T-helper 2 cell treated with Interferon-gamma antibody and Interleukin-4, amounts not matched to agents 5 μg/mL and 100 μg/mL, for 36 hours (primary cell): ENCODE results near the gene RAB8B.

ENCODE experiments used
- DNase-seq: peaks from one replicate; pipeline ENCODE4 v3.0.0; 2021; ENCODE audit warnings: low spot score
- H3K27ac Mint-ChIP-seq: one replicate; pipeline ENCODE4 v1.8.0; 2021; ENCODE audit warnings: mild to moderate bottlenecking, mixed read lengths
- H3K27me3 Mint-ChIP-seq: one replicate; pipeline ENCODE4 v1.8.0; 2021; ENCODE audit warnings: low read depth, mixed read lengths
- H3K36me3 Mint-ChIP-seq: one replicate; pipeline ENCODE4 v1.8.0; 2021; ENCODE audit warnings: low read depth, mixed read lengths
- H3K4me1 Mint-ChIP-seq: one replicate; pipeline ENCODE4 v1.8.0; 2021; ENCODE audit warnings: low read depth, mixed read lengths
- H3K4me3 Mint-ChIP-seq: one replicate; pipeline ENCODE4 v1.8.0; 2022; ENCODE audit warnings: mild to moderate bottlenecking, moderate library complexity, mixed read lengths
- H3K9me3 Mint-ChIP-seq: one replicate; pipeline ENCODE4 v1.8.0; 2021; ENCODE audit warnings: mixed read lengths

RAB8B gene

GRCh38 chr15:63190769-63191649, 1.6 kb downstream of the RAB8B start:
- no peak for DNase-seq
- no peaks in the 10 kb centered on the region for H3K9me3 Mint-ChIP-seq
- no peaks in the 10 kb centered on the region for H3K27me3 Mint-ChIP-seq
- H3K4me1 Mint-ChIP-seq: peaks cover 61% of the 10 kb centered on the region
- H3K36me3 Mint-ChIP-seq: peaks cover 29% of the 10 kb centered on the region
- peak overlapping the region; percentile 96 for H3K27ac Mint-ChIP-seq
- peak overlapping the region; percentile 99 for H3K4me3 Mint-ChIP-seq

DNA sequence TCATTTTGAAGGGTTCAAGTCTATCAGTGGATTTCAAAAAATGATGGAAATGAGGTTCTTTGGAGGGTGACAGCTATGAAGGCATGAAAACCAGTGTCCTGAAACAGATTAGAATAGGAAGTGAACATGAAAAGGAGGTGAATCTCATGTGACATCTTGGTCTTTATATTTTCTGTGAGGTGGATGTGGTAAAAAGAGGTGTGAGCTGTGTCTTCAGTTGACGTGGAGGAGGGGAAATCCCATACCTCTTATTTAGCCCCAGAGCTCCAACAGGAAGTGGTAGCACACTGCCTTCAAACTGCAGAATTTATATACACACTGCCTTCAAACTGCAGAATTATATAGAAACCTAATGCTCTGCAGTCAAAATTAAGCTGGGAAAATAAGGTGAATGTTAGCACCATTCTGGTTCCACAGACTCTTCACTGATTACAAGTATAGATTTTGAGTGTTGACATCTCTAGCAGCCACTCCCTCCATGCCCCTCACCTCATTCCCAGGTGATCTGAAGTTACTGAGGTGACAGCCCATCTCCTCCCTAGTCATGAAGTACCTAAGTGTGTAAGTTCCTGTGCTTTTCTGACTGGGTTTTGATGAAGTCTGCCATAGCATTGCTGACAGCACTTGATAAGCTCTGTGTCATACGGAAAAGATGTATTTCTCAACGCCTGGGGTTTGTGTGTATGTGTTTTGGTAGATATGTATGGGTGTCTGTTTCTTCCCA, 2.7 kb downstream of the RAB8B start:
- Mint-ChIP-seq H3K27ac (peak overlapping the region; percentile 96), H3K9me3 (no peaks in the 10 kb centered on the region), H3K4me1 (peaks cover 69% of the 10 kb centered on the region), H3K36me3 (peaks cover 33% of the 10 kb centered on the region), H3K4me3 (peak overlapping the region; percentile 99), H3K27me3 (no peaks in the 10 kb centered on the region)
- peak; percentile 70 for DNase-seq

DNA sequence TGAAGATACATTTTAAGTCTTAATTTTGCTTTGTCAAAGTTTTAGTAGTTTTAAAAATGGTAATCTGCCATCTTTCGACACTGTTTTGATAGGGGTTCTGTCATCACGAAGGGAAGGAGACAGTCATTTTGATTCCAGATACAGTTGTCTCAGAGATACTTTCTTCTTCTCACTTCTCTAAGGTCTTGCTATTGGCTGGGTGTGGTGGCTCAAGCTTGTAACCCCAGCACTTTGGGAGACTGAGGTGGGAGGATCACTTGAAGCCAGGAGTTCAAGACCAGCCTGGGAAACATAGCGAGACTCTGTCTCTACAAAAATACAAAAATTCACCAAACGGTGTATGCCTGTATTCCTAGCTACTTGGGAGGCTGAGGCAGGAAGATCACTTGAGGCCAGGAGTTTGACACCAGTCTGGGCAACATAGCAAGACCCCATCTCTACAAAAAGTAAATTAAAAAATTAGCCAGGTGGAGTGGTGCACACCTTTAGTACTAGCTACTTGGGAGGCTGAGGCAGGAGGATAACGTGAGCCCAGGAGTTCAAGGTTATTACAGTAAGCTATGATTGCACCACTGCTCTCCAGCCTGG, 3.3 kb downstream of the RAB8B start:
- Mint-ChIP-seq H3K27ac (peak overlapping the region; percentile 96), H3K36me3 (peaks cover 36% of the 10 kb centered on the region), H3K27me3 (no peaks in the 10 kb centered on the region), H3K9me3 (no peaks in the 10 kb centered on the region), H3K4me3 (peak overlapping the region; percentile 99), H3K4me1 (peaks cover 72% of the 10 kb centered on the region)
- DNase-seq: peak; percentile 40

- no peaks in the 10 kb centered on the region for H3K9me3 Mint-ChIP-seq
- no peaks in the 10 kb centered on the region for H3K27me3 Mint-ChIP-seq
- H3K4me3 Mint-ChIP-seq: peak overlapping the region; percentile 99
- H3K36me3 Mint-ChIP-seq: peaks cover 49% of the 10 kb centered on the region
- H3K4me1 Mint-ChIP-seq: peaks cover 72% of the 10 kb centered on the region
- DNase-seq: no peak
- peak overlapping the region; percentile 91 for H3K27ac Mint-ChIP-seq
Observed at GRCh38 chr15:63194302-63194701, 4.9 kb downstream of the RAB8B start.

DNA sequence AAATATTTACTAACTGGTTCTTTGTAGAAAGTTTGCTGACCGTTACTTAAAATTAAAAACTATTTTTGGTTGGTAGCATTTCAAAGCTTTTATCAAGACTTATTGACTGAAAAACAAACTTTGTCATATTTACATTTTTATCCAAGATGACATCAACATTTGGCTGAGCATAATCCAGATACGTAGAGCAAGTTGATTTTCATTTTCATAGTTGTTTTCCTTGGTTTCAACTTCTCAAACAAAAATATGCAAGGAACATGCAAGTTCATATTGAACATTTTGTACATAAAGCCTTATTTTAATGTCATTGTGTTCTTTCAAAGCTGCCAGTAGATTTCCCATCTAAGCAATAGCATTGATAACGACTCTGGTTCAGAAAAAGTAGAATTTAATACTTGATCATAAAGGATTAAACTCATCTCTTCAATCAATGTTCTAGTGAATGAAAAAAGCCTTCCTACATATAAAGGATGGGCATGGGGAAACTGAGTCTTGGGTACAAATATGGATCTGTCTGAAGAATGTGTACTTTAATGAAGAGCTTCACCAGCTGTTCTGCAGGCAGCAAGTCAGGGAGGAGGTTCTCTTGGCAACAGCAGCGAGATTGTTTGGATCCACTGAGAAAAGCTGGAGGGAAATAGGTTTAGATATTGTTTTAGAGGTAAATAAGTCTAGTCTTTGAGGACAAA, 5.6 kb downstream of the RAB8B start:
- Mint-ChIP-seq H3K9me3 (no peaks in the 10 kb centered on the region), H3K36me3 (peaks cover 50% of the 10 kb centered on the region), H3K4me1 (peaks cover 78% of the 10 kb centered on the region), H3K27me3 (no peaks in the 10 kb centered on the region), H3K27ac (peak overlapping the region; percentile 72), H3K4me3 (peak overlapping the region; percentile 63)
- no peak for DNase-seq

DNA sequence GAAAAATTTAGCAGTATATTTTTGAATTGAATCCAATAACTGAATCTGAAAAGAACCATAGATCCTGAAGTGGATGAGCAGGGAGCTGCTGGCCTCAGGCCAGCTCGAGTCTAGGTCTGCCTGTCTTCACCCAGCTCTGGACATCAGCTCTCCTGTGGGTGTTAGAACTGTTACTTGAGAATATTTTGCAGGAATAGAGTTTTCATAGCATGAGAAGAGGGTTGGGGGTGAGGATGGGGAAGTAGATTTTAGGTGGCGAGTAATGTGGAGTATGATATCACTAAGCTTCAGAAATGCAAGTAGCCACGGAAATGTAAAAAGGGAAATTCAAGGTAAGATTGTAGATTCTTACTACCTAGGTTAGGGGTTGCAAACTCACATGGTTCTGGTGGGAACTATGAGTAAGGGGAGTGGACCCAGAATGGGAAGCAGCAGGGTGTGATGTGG, 6.2 kb downstream of the RAB8B start:
- DNase-seq: no peak
- Mint-ChIP-seq H3K4me1 (peaks cover 79% of the 10 kb centered on the region), H3K9me3 (no peaks in the 10 kb centered on the region), H3K36me3 (peaks cover 49% of the 10 kb centered on the region), H3K27ac (peak overlapping the region; percentile 72), H3K27me3 (no peaks in the 10 kb centered on the region), H3K4me3 (peak overlapping the region; percentile 63)

GRCh38 chr15:63196842-63197241, 7.4 kb downstream of the RAB8B start:
- H3K4me1 Mint-ChIP-seq: peaks cover 81% of the 10 kb centered on the region
- no peaks in the 10 kb centered on the region for H3K9me3 Mint-ChIP-seq
- DNase-seq: no peak
- H3K4me3 Mint-ChIP-seq: no peak overlapping the region
- no peak overlapping the region for H3K27ac Mint-ChIP-seq
- H3K36me3 Mint-ChIP-seq: peaks cover 58% of the 10 kb centered on the region
- H3K27me3 Mint-ChIP-seq: no peaks in the 10 kb centered on the region

DNA sequence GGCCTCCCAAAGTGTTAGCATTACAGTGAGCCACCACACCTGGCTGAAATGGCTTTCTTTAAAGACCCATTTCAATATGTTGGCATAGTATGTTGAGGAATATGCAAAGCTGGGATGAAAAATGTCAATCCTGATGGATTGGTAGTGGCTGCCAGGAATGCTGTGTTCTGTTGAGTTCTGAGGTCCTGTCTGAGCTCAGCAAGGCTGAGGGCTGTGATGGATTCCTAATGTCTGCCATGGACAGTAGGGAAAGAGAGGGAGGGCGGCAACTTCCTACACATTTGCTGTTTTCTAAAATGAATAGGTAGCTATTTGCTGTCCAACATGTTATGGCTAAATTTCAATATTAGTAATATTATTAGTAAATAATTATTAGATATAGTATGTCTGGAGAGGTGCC, 8.2 kb downstream of the RAB8B start:
- no peaks in the 10 kb centered on the region for H3K9me3 Mint-ChIP-seq
- H3K4me1 Mint-ChIP-seq: peaks cover 79% of the 10 kb centered on the region
- peaks cover 61% of the 10 kb centered on the region for H3K36me3 Mint-ChIP-seq
- H3K4me3 Mint-ChIP-seq: peak overlapping the region; percentile 46
- no peaks in the 10 kb centered on the region for H3K27me3 Mint-ChIP-seq
- no peak overlapping the region for H3K27ac Mint-ChIP-seq
- DNase-seq: no peak

GRCh38 chr15:63198371-63199250, 9.2 kb downstream of the RAB8B start:
- Mint-ChIP-seq H3K27ac (no peak overlapping the region), H3K36me3 (peaks cover 58% of the 10 kb centered on the region), H3K4me3 (no peak overlapping the region), H3K4me1 (peaks cover 83% of the 10 kb centered on the region), H3K27me3 (no peaks in the 10 kb centered on the region), H3K9me3 (no peaks in the 10 kb centered on the region)
- DNase-seq: no peak

- Mint-ChIP-seq H3K36me3 (peaks cover 48% of the 10 kb centered on the region), H3K27me3 (no peaks in the 10 kb centered on the region), H3K27ac (peak overlapping the region; percentile 73), H3K4me1 (peaks cover 79% of the 10 kb centered on the region), H3K9me3 (no peaks in the 10 kb centered on the region), H3K4me3 (peak overlapping the region; percentile 70)
- no peak for DNase-seq
Observed at GRCh38 chr15:63200464-63201249, 11.3 kb downstream of the RAB8B start.

GRCh38 chr15:63202861-63203260, 13.5 kb downstream of the RAB8B start:
- Mint-ChIP-seq H3K9me3 (no peaks in the 10 kb centered on the region), H3K27ac (peak overlapping the region; percentile 21), H3K4me1 (peaks cover 82% of the 10 kb centered on the region), H3K4me3 (peak overlapping the region; percentile 33), H3K27me3 (no peaks in the 10 kb centered on the region), H3K36me3 (peaks cover 54% of the 10 kb centered on the region)
- DNase-seq: no peak

GRCh38 chr15:63203451-63204090, 14.2 kb downstream of the RAB8B start:
- Mint-ChIP-seq H3K27me3 (no peaks in the 10 kb centered on the region), H3K27ac (peak overlapping the region; percentile 49), H3K4me3 (no peak overlapping the region), H3K9me3 (no peaks in the 10 kb centered on the region), H3K4me1 (peaks cover 82% of the 10 kb centered on the region), H3K36me3 (peaks cover 54% of the 10 kb centered on the region)
- DNase-seq: peak; percentile 47
